ENCODE data around the gene ELOVL6. TPM values are rescaled to one million over a fixed set of nuclear protein-coding genes. Genes with fewer than 3 reads are reported as not detected.

The ELOVL6 gene
- total RNA-seq, 1 donor from 2014 or later: 7.3 TPM

GRCh38 chr4:110108960-110109359 lies 89.5 kb downstream of the ELOVL6 start:
- Mint-ChIP-seq H3K4me3 (ENCODE audit: unreplicated experiment) (no peak overlapping the region), H3K27me3 (ENCODE audit: unreplicated experiment) (no peaks in the 10 kb centered on the region), H3K36me3 (ENCODE audit: unreplicated experiment) (no peaks in the 10 kb centered on the region), H3K27ac (ENCODE audit: unreplicated experiment) (no peak overlapping the region), H3K9me3 (ENCODE audit: unreplicated experiment) (no peaks in the 10 kb centered on the region), H3K4me1 (ENCODE audit: unreplicated experiment) (peaks cover 22% of the 10 kb centered on the region)
- TF ChIP-seq, protein P1, sequence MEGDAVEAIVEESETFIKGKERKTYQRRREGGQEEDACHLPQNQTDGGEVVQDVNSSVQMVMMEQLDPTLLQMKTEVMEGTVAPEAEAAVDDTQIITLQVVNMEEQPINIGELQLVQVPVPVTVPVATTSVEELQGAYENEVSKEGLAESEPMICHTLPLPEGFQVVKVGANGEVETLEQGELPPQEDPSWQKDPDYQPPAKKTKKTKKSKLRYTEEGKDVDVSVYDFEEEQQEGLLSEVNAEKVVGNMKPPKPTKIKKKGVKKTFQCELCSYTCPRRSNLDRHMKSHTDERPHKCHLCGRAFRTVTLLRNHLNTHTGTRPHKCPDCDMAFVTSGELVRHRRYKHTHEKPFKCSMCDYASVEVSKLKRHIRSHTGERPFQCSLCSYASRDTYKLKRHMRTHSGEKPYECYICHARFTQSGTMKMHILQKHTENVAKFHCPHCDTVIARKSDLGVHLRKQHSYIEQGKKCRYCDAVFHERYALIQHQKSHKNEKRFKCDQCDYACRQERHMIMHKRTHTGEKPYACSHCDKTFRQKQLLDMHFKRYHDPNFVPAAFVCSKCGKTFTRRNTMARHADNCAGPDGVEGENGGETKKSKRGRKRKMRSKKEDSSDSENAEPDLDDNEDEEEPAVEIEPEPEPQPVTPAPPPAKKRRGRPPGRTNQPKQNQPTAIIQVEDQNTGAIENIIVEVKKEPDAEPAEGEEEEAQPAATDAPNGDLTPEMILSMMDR (IDR thresholded peaks at IDR 0.05): no peak
- DNase-seq (ENCODE audit: extremely low spot score, unreplicated experiment): no peak

- Mint-ChIP-seq H3K36me3 (ENCODE audit: unreplicated experiment) (no peaks in the 10 kb centered on the region), H3K27me3 (ENCODE audit: unreplicated experiment) (no peaks in the 10 kb centered on the region), H3K9me3 (ENCODE audit: unreplicated experiment) (no peaks in the 10 kb centered on the region), H3K4me1 (ENCODE audit: unreplicated experiment) (peaks cover 22% of the 10 kb centered on the region), H3K4me3 (ENCODE audit: unreplicated experiment) (no peak overlapping the region), H3K27ac (ENCODE audit: unreplicated experiment) (no peak overlapping the region)
- DNase-seq (ENCODE audit: extremely low spot score, unreplicated experiment): no peak
- TF ChIP-seq, protein P1 (IDR thresholded peaks at IDR 0.05): no peak
Measured at GRCh38 chr4:110108422-110108821, 90.0 kb downstream of the ELOVL6 start.

- Mint-ChIP-seq H3K36me3 (ENCODE audit: unreplicated experiment) (no peaks in the 10 kb centered on the region), H3K27ac (ENCODE audit: unreplicated experiment) (no peak overlapping the region), H3K9me3 (ENCODE audit: unreplicated experiment) (no peaks in the 10 kb centered on the region), H3K4me1 (ENCODE audit: unreplicated experiment) (peaks cover 22% of the 10 kb centered on the region), H3K4me3 (ENCODE audit: unreplicated experiment) (no peak overlapping the region), H3K27me3 (ENCODE audit: unreplicated experiment) (no peaks in the 10 kb centered on the region)
- no peak for DNase-seq (ENCODE audit: extremely low spot score, unreplicated experiment)
- TF ChIP-seq, protein P1 (IDR thresholded peaks at IDR 0.05): no peak
Measured at GRCh38 chr4:110107866-110108265, 90.5 kb downstream of the ELOVL6 start.

GRCh38 chr4:110106931-110107296 lies 91.5 kb downstream of the ELOVL6 start:
- Mint-ChIP-seq H3K4me1 (ENCODE audit: unreplicated experiment) (peaks cover 19% of the 10 kb centered on the region), H3K9me3 (ENCODE audit: unreplicated experiment) (no peaks in the 10 kb centered on the region), H3K27ac (ENCODE audit: unreplicated experiment) (peak overlapping the region; percentile 80), H3K36me3 (ENCODE audit: unreplicated experiment) (peaks cover 2% of the 10 kb centered on the region), H3K27me3 (ENCODE audit: unreplicated experiment) (no peaks in the 10 kb centered on the region), H3K4me3 (ENCODE audit: unreplicated experiment) (no peak overlapping the region)
- DNase-seq (ENCODE audit: extremely low spot score, unreplicated experiment): no peak
- TF ChIP-seq, protein P1 (IDR thresholded peaks at IDR 0.05): no peak

DNA sequence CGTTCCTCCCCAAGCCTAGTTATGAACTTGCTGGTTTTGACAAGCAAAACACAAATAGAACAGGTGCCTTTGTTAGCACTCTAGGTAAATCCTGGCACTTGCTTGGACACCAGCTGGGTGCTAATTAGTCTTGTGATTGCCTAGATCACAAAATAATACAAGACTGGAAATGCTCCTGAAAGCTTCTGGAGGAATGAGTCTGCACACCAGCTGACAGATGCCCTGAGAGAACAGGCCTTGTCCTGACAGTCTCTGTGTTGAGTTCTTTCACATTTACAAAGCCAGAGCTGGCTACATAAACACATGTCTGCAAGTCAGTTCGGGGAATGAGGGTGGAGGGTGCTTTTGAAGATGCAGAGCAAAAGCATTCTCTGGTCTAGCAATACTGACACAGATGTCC lies 93.8 kb downstream of the ELOVL6 start:
- H3K4me1 Mint-ChIP-seq (ENCODE audit: unreplicated experiment): peaks cover 17% of the 10 kb centered on the region
- no peaks in the 10 kb centered on the region for H3K27me3 Mint-ChIP-seq (ENCODE audit: unreplicated experiment)
- no peak overlapping the region for H3K4me3 Mint-ChIP-seq (ENCODE audit: unreplicated experiment)
- H3K36me3 Mint-ChIP-seq (ENCODE audit: unreplicated experiment): peaks cover 2% of the 10 kb centered on the region
- no peak for DNase-seq (ENCODE audit: extremely low spot score, unreplicated experiment)
- TF ChIP-seq, protein P1 (IDR thresholded peaks at IDR 0.05): no peak
- H3K9me3 Mint-ChIP-seq (ENCODE audit: unreplicated experiment): no peaks in the 10 kb centered on the region
- H3K27ac Mint-ChIP-seq (ENCODE audit: unreplicated experiment): no peak overlapping the region
